GM18505 (cell line): ENCODE measurements around the gene GDF7.

ENCODE experiments used
- ATAC-seq: cut with Tn5 transposase; IDR thresholded peaks from one replicate; pipeline ENCODE4 v1.9.1; 2021; ENCODE audit not compliant: unreplicated experiment
- POLR2A ChIP-seq: IDR thresholded peaks from 4 replicates; pipeline ENCODE4 v1.6.1; 2011; ENCODE audit warnings: borderline replicate concordance; ENCODE audit not compliant: insufficient read depth, insufficient read length; ENCODE audit errors: extremely low read depth

Gene GDF7

DNA sequence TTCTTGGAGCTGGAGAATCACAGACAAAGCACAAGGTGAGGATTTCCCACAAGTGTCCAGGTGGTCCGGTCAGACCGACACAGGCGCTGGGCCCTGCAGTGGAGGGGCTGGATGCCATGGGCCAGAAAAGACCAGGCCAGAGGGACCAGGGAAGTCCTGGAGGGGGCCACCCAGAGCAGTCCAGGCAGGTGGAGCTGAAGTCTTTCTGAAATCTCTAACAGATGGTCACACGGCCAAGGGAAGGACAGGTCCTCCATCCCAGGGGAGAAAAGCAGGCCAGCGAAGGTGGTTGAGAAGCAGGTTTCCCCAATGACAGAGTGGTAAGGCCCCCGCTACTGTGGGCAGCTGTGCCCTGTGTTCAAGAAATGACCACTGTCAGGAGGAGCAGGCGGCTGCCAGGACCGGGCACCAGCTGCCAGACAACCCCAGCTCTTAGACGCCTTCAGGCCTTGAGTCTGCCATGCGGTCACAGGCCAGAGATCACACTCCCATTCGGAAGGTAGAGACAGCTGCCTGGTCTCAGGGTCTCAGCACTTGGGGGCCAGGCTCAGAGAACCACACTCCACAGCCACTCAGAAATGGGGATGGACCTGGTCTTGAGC lies 42.0 kb upstream of the GDF7 start:
- TF ChIP-seq POLR2A = no peak
- ATAC-seq = no peak

GRCh38 chr2:20625491-20626391 lies 41.2 kb upstream of the GDF7 start:
- no peak for ATAC-seq

GRCh38 chr2:20626392-20626697 lies 40.6 kb upstream of the GDF7 start:
- TF ChIP-seq POLR2A = no peak
- ATAC-seq = no peak

More at GRCh38 chr2:20625491-20626391, 41.2 kb upstream of the GDF7 start:
- TF ChIP-seq POLR2A = no peak

GRCh38 chr2:20626698-20627513 lies 40.0 kb upstream of the GDF7 start:
- ATAC-seq = no peak
- no peak for TF ChIP-seq POLR2A

DNA sequence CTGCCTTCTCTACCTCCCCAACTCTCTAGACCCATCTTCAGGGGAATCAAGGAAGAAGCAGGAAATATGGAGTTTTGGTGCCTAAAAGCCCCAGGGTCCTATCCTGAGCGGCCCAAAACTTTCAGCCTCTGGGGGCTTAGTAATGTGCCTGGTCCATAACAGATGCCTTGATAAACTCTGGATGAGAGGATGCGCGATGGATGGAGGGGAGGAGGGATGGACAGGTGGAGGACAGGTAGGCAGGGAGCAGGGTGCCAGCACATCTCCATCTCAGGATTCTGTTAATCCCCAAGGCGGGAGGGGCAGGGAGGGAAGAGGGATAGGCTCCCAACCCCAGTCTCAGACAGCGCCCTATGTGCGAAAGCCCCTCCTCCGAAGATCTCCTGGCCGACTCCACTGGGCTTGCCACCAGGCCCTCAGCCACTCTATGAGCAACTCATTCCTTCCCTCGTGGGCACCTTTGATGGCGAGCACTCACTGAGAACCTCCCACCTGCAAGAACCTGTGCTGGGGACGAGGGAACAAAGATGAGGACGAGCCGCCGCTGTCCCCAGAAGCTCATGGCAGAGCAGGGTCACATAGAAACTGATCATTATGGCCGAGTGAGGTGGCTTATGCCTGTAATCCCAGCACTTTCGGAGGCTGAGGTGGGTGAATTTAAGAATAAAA lies 39.1 kb upstream of the GDF7 start:
- no peak for ATAC-seq
- no peak for TF ChIP-seq POLR2A

DNA sequence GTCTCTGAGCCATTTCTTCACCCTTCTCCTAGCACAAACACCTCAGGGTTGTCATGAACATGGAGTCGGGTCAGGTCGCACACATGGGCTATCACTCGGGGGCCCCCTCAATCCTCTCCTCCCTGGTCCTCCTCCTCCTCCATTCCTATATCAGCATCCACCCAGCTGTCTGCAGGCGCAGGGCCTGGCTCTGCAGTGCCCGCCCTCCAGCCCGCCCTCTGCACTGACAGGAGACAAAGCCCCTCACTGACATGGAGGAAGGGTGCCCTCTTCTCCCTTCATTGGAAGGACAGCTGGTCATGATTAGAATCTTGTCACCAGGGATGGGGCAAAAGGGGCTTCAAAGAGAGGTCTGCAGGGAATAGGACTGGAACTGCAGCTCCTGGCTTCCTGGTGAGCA lies 37.8 kb upstream of the GDF7 start:
- ATAC-seq = no peak
- no peak for TF ChIP-seq POLR2A

GRCh38 chr2:20629581-20630171 lies 37.3 kb upstream of the GDF7 start:
- TF ChIP-seq POLR2A = no peak
- no peak for ATAC-seq

- TF ChIP-seq POLR2A = no peak
- ATAC-seq = no peak
Observed at GRCh38 chr2:20630967-20631366, 36.0 kb upstream of the GDF7 start.

DNA sequence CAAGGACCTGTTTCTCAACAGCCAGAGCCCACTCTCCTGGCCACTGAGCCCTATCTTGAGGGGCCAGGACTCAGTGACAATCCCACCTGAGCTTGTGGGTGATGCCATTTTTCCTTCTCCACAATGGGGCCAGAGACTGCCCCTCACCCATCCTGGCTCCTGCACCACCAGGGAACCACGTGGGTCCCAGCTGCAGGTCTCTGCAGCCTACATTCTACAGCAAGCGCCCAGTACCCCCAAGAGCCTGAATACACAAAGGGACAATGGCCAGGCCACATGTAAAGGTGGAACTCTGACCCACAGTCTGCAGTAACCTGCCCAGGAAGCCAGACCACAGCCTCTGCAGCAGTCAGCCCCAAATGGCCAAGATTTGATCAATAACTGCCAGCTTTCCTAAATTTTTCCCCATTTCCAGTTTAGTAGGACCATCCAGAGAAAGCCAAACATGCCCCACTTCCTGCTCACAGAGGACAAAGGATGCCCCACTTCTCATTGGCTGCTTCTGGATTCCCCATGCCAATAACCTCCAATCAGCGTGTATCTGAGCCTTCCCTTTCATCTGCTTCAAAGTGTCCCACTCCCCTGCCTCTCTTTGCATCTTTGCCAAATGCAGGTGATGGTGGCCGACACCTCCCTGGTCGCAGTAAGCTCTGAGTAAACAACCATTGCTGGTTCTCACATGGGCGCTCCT lies 35.2 kb upstream of the GDF7 start:
- no peak for ATAC-seq

GRCh38 chr2:20632446-20632990 lies 34.4 kb upstream of the GDF7 start:
- no peak for ATAC-seq
- TF ChIP-seq POLR2A = no peak

More for the DNA sequence above, 35.2 kb upstream of the GDF7 start:
- TF ChIP-seq POLR2A = no peak

DNA sequence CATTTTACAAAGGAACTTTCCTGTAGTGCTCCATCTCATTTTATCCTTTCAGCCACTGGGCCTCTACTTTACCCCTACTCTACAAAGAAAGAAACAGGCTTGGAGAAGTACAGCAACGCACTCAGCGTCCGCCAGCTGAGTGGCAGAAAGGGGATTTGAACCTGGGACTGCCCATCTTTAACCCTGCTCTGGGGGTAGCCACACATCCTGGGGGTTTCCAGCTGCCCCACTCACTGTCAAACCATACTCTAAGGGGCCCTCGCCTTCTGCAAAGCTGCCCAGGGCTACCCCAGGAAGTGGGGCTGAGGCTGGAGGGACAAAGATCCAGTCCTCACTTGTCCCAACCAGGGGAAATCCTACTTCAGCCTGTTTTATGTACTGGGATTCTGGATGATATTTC lies 33.9 kb upstream of the GDF7 start:
- ATAC-seq = no peak
- no peak for TF ChIP-seq POLR2A
